K562 (cell line): ENCODE data around the gene GLYATL3. TPM values are rescaled to one million over a fixed set of nuclear protein-coding genes. Genes with fewer than 3 reads are reported as not detected.

Experiments
- BMI1 ChIP-seq: fragments of 150-350 bp; IDR thresholded peaks from 2 replicates; pipeline ENCODE4 v1.6.1; 2014; ENCODE audit warnings: low read length
- CEBPG ChIP-seq, 3 experiments: fragments of 200-800 bp in 1 of 3; sonication (Bioruptor generic) in 1 of 3; sonication (generic) in 1 of 3; formaldehyde crosslinking in 1 of 3; IDR thresholded peaks in 2 of 3; conservative IDR thresholded peaks in 1 of 3; 2 replicates each; pipeline versions ENCODE4 v1.6.1 to v1.8.0; 2016 to 2022; ENCODE audit warnings: missing compliant biosample characterization in 2 of 3, missing genetic modification characterization in 2 of 3, mild to moderate bottlenecking in 1 of 3, missing genetic modification reagents in 1 of 3
- CSDE1 ChIP-seq, 2 experiments: fragments of 450-650 bp; IDR thresholded peaks; 2 replicates each; pipeline ENCODE4 v1.6.1; 2016; ENCODE audit warnings: mild to moderate bottlenecking in 1 of 2
- CTBP1 ChIP-seq: fragments of 450-650 bp; IDR thresholded peaks from 2 replicates; pipeline ENCODE4 v1.6.1; 2016; ENCODE audit warnings: borderline replicate concordance
- DLX4 ChIP-seq: fragments of 250-450 bp; sonication (Bioruptor Pico); IDR thresholded peaks from 2 replicates; pipeline ENCODE4 v1.6.1; 2021; ENCODE audit warnings: mild to moderate bottlenecking
- FOXM1 ChIP-seq, 2 experiments: fragments of 450-650 bp in 1 of 2; sonication (generic) in 1 of 2; formaldehyde crosslinking in 1 of 2; IDR thresholded peaks; 2 replicates each; pipeline versions ENCODE4 v1.6.1 to v1.9.0; 2017 to 2022; ENCODE audit warnings: low read depth in 2 of 2, mild to moderate bottlenecking in 2 of 2, missing genetic modification reagents in 1 of 2, moderate library complexity in 1 of 2
- HOXB6 ChIP-seq: fragments of 250-450 bp; sonication (Bioruptor Pico); IDR thresholded peaks from 2 replicates; pipeline ENCODE4 v1.5.1; 2022; ENCODE audit warnings: mild to moderate bottlenecking, borderline replicate concordance
- IRF9 ChIP-seq: fragments of 450-650 bp; IDR thresholded peaks from 2 replicates; pipeline ENCODE4 v1.6.1; 2016; ENCODE audit warnings: missing biosample characterization, missing genetic modification characterization
- JUN ChIP-seq, 2 experiments: sonication (generic) in 1 of 2; formaldehyde crosslinking in 1 of 2; IDR thresholded peaks; 2 replicates each; pipeline versions ENCODE4 v1.6.1 to v1.8.0; 2012 to 2022; ENCODE audit warnings: borderline replicate concordance in 2 of 2, mild to moderate bottlenecking in 2 of 2, improper control_type of control experiment in 1 of 2, low read depth in 1 of 2, low read length in 1 of 2, missing genetic modification reagents in 1 of 2
- LEF1 ChIP-seq: fragments of 450-650 bp; IDR thresholded peaks from 2 replicates; pipeline ENCODE4 v1.6.1; 2016; ENCODE audit warnings: mild to moderate bottlenecking
- MAFF ChIP-seq: IDR thresholded peaks from 2 replicates; pipeline ENCODE4 v1.6.1; 2012; ENCODE audit warnings: low read length, improper control_type of control experiment
- MLLT1 ChIP-seq, 2 experiments: fragments of 450-650 bp; IDR thresholded peaks; 2 replicates each; pipeline ENCODE4 v1.6.1; 2016
- NBN ChIP-seq: fragments of 450-650 bp; IDR thresholded peaks from 2 replicates; pipeline ENCODE4 v1.6.1; 2016; ENCODE audit warnings: low read depth, mild to moderate bottlenecking
- NCOA1 ChIP-seq: fragments of 450-650 bp; IDR thresholded peaks from 2 replicates; pipeline ENCODE4 v1.6.1; 2016; ENCODE audit warnings: low read depth
- NFATC3 ChIP-seq: fragments of 450-650 bp; IDR thresholded peaks from 2 replicates; pipeline ENCODE4 v1.6.1; 2017; ENCODE audit warnings: mild to moderate bottlenecking
- NFE2 ChIP-seq: IDR thresholded peaks from 2 replicates; pipeline ENCODE4 v1.6.1; 2014; ENCODE audit warnings: antibody characterized with exemption, low read depth
- PHB ChIP-seq: fragments of 250-450 bp; sonication (Bioruptor Pico); IDR thresholded peaks from 2 replicates; pipeline ENCODE4 v1.5.0; 2021
- POU5F1 ChIP-seq: fragments of 150-350 bp; IDR thresholded peaks from 2 replicates; pipeline ENCODE4 v1.6.1; 2014; ENCODE audit warnings: borderline replicate concordance, low read length, low read depth, mild to moderate bottlenecking; ENCODE audit not compliant: partially characterized antibody
- SNIP1 ChIP-seq: fragments of 450-650 bp; IDR thresholded peaks from 2 replicates; pipeline ENCODE4 v1.7.1; 2017; ENCODE audit warnings: low read depth, mild to moderate bottlenecking
- STAT5A ChIP-seq: IDR thresholded peaks from 2 replicates; pipeline ENCODE4 v1.6.1; 2012; ENCODE audit warnings: low read length, inconsistent platforms, borderline replicate concordance
- UBTF ChIP-seq, 2 experiments: IDR thresholded peaks; 2 replicates each; pipeline ENCODE4 v1.6.1; 2012; ENCODE audit warnings: improper control_type of control experiment in 2 of 2, low read depth in 2 of 2, low read length in 2 of 2, borderline replicate concordance in 1 of 2
- ZBED1 ChIP-seq: IDR thresholded peaks from 2 replicates; pipeline ENCODE4 v1.6.1; 2014
- ZFPM2 ChIP-seq: fragments of 250-450 bp; sonication (Bioruptor Pico); IDR thresholded peaks from 2 replicates; pipeline ENCODE4 v1.5.1; 2022; ENCODE audit warnings: mild to moderate bottlenecking
- ZNF224 ChIP-seq: sonication (generic); formaldehyde crosslinking; IDR thresholded peaks from 2 replicates; pipeline ENCODE4 v1.8.0; 2022; ENCODE audit warnings: mild to moderate bottlenecking, missing genetic modification reagents
- ZNF444 ChIP-seq: fragments of 250-450 bp; sonication (Bioruptor Pico); IDR thresholded peaks from 2 replicates; pipeline ENCODE4 v1.4.0; 2020; ENCODE audit warnings: mild to moderate bottlenecking, moderate library complexity
- polyA plus RNA-seq, 8 experiments: library from polyadenylated mRNA; depleted of rRNA in 4 of 8; stranded (reverse) in 5 of 8; unstranded in 3 of 8; fragments of >200 nt; fragmentation: Nextera tagmentation in 2 of 8; fragmentation: Illumina TruSeq in 1 of 8; extraction: Ambion mirVana in 2 of 8; extraction: Trizol in 1 of 8; gene quantifications; 2 replicates each; pipeline versions ENCODE4 v1.2.1 to v1.2.3, GENCODE V29; 2011 to 2014; ENCODE audit warnings: inconsistent platforms in 1 of 8, missing spikeins in 1 of 8
- total RNA-seq, 7 experiments: library from RNA; depleted of rRNA in 6 of 7; stranded (reverse); fragments of >200 nt in 6 of 7; fragmentation: Illumina TruSeq in 2 of 7; extraction: Trizol in 2 of 7; gene quantifications; 2 replicates each; pipeline versions ENCODE4 v1.2.1 to v1.2.3, GENCODE V29; 2011 to 2021; ENCODE audit warnings: low replicate concordance in 1 of 7

GLYATL3 gene
- total and polyA plus RNA-seq, 9 of the 15 experiments (the other 6 are each of a cell fraction or from before 2014, with no cell fraction given): not detected

- TF ChIP-seq POU5F1: no peak
- TF ChIP-seq JUN (IDR thresholded peaks at IDR 0.05; ENCODE audit: borderline replicate concordance, low read depth, low read length): peak; percentile 73
- no peak for TF ChIP-seq JUN (CRISPR knock-in tag; IDR thresholded peaks at IDR 0.05; ENCODE audit: borderline replicate concordance)
- TF ChIP-seq STAT5A: peak; percentile 27; the same call in 1 of the 2 replicates
- TF ChIP-seq ZBED1: no peak
- no peak for TF ChIP-seq CSDE1 (IDR thresholded peaks at IDR 0.05)
- TF ChIP-seq HOXB6: no peak
- no peak for TF ChIP-seq NCOA1
- no peak for TF ChIP-seq ZNF444 (CRISPR knock-in tag)
- peak; percentile 65; the same call in 1 of the 2 replicates for TF ChIP-seq LEF1
- peak; percentile 94 for TF ChIP-seq MAFF
- 0 out of 2 replicates have a peak, but pooled peaks have one; percentile 18 for TF ChIP-seq CTBP1
- peak; percentile 64 for TF ChIP-seq FOXM1 (IDR thresholded peaks at IDR 0.05; ENCODE audit: low read depth)
- no peak for TF ChIP-seq FOXM1 (CRISPR knock-in tag; IDR thresholded peaks at IDR 0.05; ENCODE audit: low read depth)
- TF ChIP-seq ZFPM2 (CRISPR knock-in tag): no peak
- no peak for TF ChIP-seq ZNF224 (CRISPR knock-in tag)
- no peak for TF ChIP-seq BMI1
- TF ChIP-seq PHB: no peak
- peak; percentile 82 for TF ChIP-seq NFE2
- TF ChIP-seq CEBPG (CRISPR knock-in tag; IDR thresholded peaks at IDR 0.05): peak; percentile 73
- peak; percentile 94 to 98 for TF ChIP-seq CEBPG (tag; conservative IDR thresholded peaks at IDR 0.05 in 1 of 2, IDR thresholded peaks at IDR 0.05 in 1 of 2)
- no peak for TF ChIP-seq MLLT1 (IDR thresholded peaks at IDR 0.05)
- peak; percentile 73 for TF ChIP-seq IRF9 (tag)
- TF ChIP-seq SNIP1: no peak
- no peak for TF ChIP-seq NFATC3
- no peak for TF ChIP-seq UBTF (IDR thresholded peaks at IDR 0.05; ENCODE audit: borderline replicate concordance in 1 of 2, low read depth in 2 of 2, low read length in 2 of 2)
- no peak for TF ChIP-seq DLX4 (CRISPR knock-in tag)
- TF ChIP-seq NBN: 0 out of 2 replicates have a peak, but pooled peaks have one; percentile 47
Measured at GRCh38 chr6:49541210-49541724, 41.5 kb downstream of the GLYATL3 start (continued).
